Parathyroid adenoma (tissue), 2 donors: Measurements from ENCODE around the gene NPM1.

ENCODE experiments used
- H2AFZ ChIP-seq: fragments of 300-600 bp; sonication (generic); one replicate; pipeline ENCODE4 v1.7.0; 2017; ENCODE audit warnings: antibody characterized with exemption, mild to moderate bottlenecking
- H3K27ac ChIP-seq: fragments of 300-600 bp; sonication (generic); one replicate; pipeline ENCODE4 v1.7.0; 2017
- H3K27me3 ChIP-seq: fragments of 300-600 bp; sonication (generic); one replicate; pipeline ENCODE4 v1.7.0; 2017; ENCODE audit warnings: low read length; ENCODE audit not compliant: control insufficient read depth, insufficient read depth
- H3K36me3 ChIP-seq: fragments of 300-600 bp; sonication (generic); one replicate; pipeline ENCODE4 v1.7.0; 2017; ENCODE audit warnings: low read length; ENCODE audit not compliant: control insufficient read depth, insufficient read depth
- H3K4me1 ChIP-seq: fragments of 300-600 bp; sonication (generic); one replicate; pipeline ENCODE4 v1.7.0; 2017; ENCODE audit warnings: control low read depth
- H3K4me2 ChIP-seq: fragments of 300-600 bp; sonication (generic); one replicate; pipeline ENCODE4 v1.7.0; 2017; ENCODE audit warnings: low read length
- H3K4me3 ChIP-seq: fragments of 300-600 bp; sonication (generic); one replicate; pipeline ENCODE4 v1.7.0; 2017; ENCODE audit warnings: low read depth, low read length
- H3K79me2 ChIP-seq: fragments of 300-600 bp; sonication (generic); one replicate; pipeline ENCODE4 v1.7.0; 2017; ENCODE audit warnings: control low read depth
- H3K9ac ChIP-seq: fragments of 300-600 bp; sonication (generic); one replicate; pipeline ENCODE4 v1.7.0; 2017; ENCODE audit warnings: mild to moderate bottlenecking
- H3K9me3 ChIP-seq: fragments of 300-600 bp; sonication (generic); one replicate; pipeline ENCODE4 v1.7.0; 2017; ENCODE audit warnings: low read length; ENCODE audit not compliant: control insufficient read depth
- TF ChIP-seq, protein P1 (sequence below): fragments of 300-600 bp; sonication (generic); IDR thresholded peaks from one replicate; pipeline ENCODE4 v1.7.0; 2017; ENCODE audit warnings: antibody characterized with exemption, mild to moderate bottlenecking
- donor health status: primary hyperparathyroidism.

The NPM1 gene

DNA sequence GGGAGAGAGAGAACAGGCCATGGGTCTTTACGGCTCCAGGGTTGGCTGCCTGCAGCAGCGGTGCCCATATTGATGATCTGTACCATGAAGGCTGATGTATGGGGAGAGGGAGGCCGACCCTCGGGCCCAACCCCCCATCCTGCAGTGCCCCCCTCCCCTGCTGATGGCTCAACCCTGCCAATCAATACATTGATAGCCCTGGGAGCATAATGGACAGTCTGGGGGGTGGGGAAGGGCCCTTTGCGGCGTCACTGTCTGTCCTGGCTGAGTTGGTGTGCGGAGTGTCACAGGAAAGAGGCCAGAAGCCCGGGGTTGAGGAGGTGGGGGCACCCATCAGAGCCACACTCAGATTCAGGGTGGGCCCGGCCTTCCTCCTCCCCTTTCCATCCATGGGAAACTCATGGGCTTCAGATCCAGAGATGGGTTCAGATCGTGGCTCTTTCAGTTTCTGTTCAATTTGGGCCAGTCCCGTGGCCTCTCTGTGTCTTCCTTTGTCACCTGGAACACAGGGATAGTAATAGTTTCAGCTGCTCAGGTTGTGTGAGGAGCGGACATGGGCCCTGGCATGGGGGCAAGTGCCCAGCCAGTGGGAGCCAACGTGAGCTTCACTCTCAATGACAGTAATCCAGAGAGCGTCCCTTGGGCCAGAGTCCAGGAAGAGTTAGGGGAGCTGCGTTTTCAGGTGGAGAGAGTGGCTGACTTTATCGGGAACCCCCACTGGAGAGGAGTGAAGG, 41.3 kb downstream of the NPM1 start:
- no peak overlapping the region for H3K4me2 ChIP-seq
- H3K4me3 ChIP-seq, result no peak overlapping the region
- H3K4me1 ChIP-seq, result no peaks in the 10 kb centered on the region
- H3K36me3 ChIP-seq, result no peaks in the 10 kb centered on the region
- no peak overlapping the region for H3K27ac ChIP-seq
- H3K9me3 ChIP-seq, result no peaks in the 10 kb centered on the region
- no peaks in the 10 kb centered on the region for H3K27me3 ChIP-seq
- H3K9ac ChIP-seq, result no peak overlapping the region
- H3K79me2 ChIP-seq, result no peaks in the 10 kb centered on the region
- TF ChIP-seq, protein P1, sequence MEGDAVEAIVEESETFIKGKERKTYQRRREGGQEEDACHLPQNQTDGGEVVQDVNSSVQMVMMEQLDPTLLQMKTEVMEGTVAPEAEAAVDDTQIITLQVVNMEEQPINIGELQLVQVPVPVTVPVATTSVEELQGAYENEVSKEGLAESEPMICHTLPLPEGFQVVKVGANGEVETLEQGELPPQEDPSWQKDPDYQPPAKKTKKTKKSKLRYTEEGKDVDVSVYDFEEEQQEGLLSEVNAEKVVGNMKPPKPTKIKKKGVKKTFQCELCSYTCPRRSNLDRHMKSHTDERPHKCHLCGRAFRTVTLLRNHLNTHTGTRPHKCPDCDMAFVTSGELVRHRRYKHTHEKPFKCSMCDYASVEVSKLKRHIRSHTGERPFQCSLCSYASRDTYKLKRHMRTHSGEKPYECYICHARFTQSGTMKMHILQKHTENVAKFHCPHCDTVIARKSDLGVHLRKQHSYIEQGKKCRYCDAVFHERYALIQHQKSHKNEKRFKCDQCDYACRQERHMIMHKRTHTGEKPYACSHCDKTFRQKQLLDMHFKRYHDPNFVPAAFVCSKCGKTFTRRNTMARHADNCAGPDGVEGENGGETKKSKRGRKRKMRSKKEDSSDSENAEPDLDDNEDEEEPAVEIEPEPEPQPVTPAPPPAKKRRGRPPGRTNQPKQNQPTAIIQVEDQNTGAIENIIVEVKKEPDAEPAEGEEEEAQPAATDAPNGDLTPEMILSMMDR, result no peak
- H2AFZ ChIP-seq, result no peak overlapping the region

DNA sequence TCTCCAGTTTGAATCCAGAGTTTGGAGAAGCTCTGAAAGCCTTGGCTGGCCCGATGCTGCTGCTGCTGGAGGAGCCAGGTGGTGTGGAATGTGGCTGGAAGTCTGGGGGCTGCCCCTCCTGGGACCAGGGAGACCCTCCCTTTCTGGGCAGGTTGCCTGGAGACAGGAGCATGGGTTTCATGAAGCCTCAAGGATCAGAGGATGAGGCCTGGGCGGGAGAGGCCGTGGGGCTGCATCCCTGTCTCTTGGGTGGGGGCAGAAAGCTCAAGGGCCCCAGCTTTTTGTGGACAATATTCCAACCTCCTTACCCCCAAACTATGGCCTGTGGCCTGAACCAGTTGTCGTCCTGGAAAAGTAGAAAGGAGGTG, 41.9 kb downstream of the NPM1 start:
- TF ChIP-seq, protein P1, result no peak
- Histone ChIP-seq H3K27ac (no peak overlapping the region), H3K9me3 (no peaks in the 10 kb centered on the region), H2AFZ (no peak overlapping the region), H3K9ac (no peak overlapping the region), H3K36me3 (no peaks in the 10 kb centered on the region), H3K4me2 (no peak overlapping the region), H3K79me2 (no peaks in the 10 kb centered on the region), H3K4me3 (no peak overlapping the region), H3K27me3 (no peaks in the 10 kb centered on the region), H3K4me1 (no peaks in the 10 kb centered on the region)

DNA sequence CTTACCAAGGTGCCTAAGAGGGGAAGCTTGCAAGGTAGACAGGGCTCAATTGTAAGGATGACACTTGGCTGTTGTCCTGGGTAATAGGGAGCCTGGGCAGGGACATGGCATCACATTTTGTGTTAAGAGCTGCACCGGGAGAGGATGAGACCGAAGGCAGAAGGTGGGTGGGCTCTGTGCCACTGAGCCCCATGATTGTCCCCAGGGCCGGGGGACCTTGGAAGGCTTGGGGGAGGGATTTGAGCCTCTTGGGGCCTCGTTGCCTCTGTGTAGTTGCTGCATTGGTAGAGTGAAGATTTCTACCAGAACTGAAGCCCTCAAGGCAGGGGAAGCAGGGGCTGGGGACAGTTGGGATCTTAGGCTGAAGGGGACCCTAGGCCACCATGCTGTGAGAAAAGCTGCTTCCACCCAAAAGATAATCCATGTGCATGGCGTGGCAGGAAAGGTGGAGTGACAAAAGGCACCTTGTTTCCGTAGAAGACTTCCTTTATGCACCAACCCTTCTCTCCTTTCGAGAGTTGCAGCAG, 43.7 kb downstream of the NPM1 start:
- no peak overlapping the region for H2AFZ ChIP-seq
- no peak overlapping the region for H3K4me3 ChIP-seq
- TF ChIP-seq, protein P1, result no peak
- no peaks in the 10 kb centered on the region for H3K79me2 ChIP-seq
- H3K4me2 ChIP-seq, result no peak overlapping the region
- H3K4me1 ChIP-seq, result no peaks in the 10 kb centered on the region
- H3K9ac ChIP-seq, result no peak overlapping the region
- H3K27ac ChIP-seq, result no peak overlapping the region
- no peaks in the 10 kb centered on the region for H3K27me3 ChIP-seq
- no peaks in the 10 kb centered on the region for H3K36me3 ChIP-seq
- H3K9me3 ChIP-seq, result no peaks in the 10 kb centered on the region

DNA sequence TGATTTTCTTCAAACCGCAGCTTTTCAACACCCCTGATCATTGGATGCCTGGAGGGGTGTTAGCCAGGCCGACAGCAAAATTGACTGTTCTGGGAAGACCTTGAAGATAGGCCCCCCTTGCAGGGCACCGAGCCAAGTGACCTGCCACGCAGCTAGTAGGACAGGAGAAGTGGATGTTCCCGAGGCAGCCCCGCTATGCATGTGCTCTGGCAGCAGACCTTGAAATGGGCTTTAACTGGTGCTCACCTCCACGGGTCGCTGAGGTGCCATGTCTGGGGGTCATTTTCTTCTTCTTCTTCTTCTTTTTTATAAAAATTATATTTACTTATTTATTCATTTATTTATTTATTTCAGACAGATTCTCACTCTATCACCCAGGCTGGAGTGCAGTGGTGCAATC, 44.4 kb downstream of the NPM1 start:
- Histone ChIP-seq H3K9ac (no peak overlapping the region), H3K4me1 (no peaks in the 10 kb centered on the region), H3K4me2 (no peak overlapping the region), H3K79me2 (no peaks in the 10 kb centered on the region), H3K9me3 (no peaks in the 10 kb centered on the region), H3K27me3 (no peaks in the 10 kb centered on the region), H3K4me3 (no peak overlapping the region), H3K36me3 (no peaks in the 10 kb centered on the region), H3K27ac (no peak overlapping the region), H2AFZ (no peak overlapping the region)
- TF ChIP-seq, protein P1, result no peak
